OCI-LY7 (cell line): ENCODE measurements around the gene SLC19A1. TPM values are rescaled to one million over a fixed set of nuclear protein-coding genes. Genes with fewer than 3 reads are reported as not detected.
A peak's percentile ranks its signal among the peaks of the same experiment; 100 is the strongest.

Experiments used
- BruUV-seq: library from RNA; stranded (reverse); fragments of 400-500 nt; replicated peaks from 2 replicates; lab custom pipeline; 2021; lab: Mats Ljungman, UMichigan
- CTCF ChIA-PET: fragments of 300-600 bp; sonication (Branson Sonifier 250); formaldehyde crosslinking; loops from one replicate; lab custom pipeline; 2022; ENCODE audit warnings: antibody characterized with exemption; ENCODE audit not compliant: unreplicated experiment; lab: Charles Lee
- POLR2A ChIA-PET: fragments of 300-600 bp; sonication (Branson Sonifier 250); formaldehyde crosslinking; loops from one replicate; lab custom pipeline; 2022; ENCODE audit warnings: antibody characterized with exemption; lab: Charles Lee
- DNase-seq: peaks from one replicate; pipeline ENCODE4 v3.0.0-alpha.2; 2015; ENCODE audit warnings: low spot score
- H2AFZ ChIP-seq: fragments of 200-600 bp; sonication (generic), shearing (Covaris generic); 2 replicates; pipeline ENCODE4 v1.6.1; 2014; ENCODE audit warnings: mild to moderate bottlenecking, antibody characterized with exemption, low read length, moderate library complexity
- H3K27ac ChIP-seq: fragments of 200-600 bp; sonication (generic); 2 replicates; pipeline ENCODE4 v1.5.1; 2014; ENCODE audit warnings: mixed run types, low read depth, mild to moderate bottlenecking, moderate library complexity, low read length, inconsistent platforms; ENCODE audit not compliant: poor library complexity, severe bottlenecking
- H3K36me3 ChIP-seq: fragments of 200-600 bp; sonication (generic); 2 replicates; pipeline ENCODE4 v1.6.1; 2014; ENCODE audit warnings: mild to moderate bottlenecking, antibody characterized with exemption, low read length, moderate library complexity, mixed read lengths; ENCODE audit not compliant: insufficient read depth
- H3K4me1 ChIP-seq: fragments of 200-600 bp; sonication (generic); 2 replicates; pipeline ENCODE4 v1.5.1; 2014; ENCODE audit warnings: mild to moderate bottlenecking, low read length; ENCODE audit not compliant: insufficient read depth, poor library complexity, severe bottlenecking
- H3K4me2 ChIP-seq: fragments of 200-600 bp; sonication (generic); 2 replicates; pipeline ENCODE4 v1.6.1; 2014; ENCODE audit warnings: mild to moderate bottlenecking, low read length
- H3K4me3 ChIP-seq: fragments of 200-600 bp; sonication (generic); 2 replicates; pipeline ENCODE4 v1.5.1; 2014; ENCODE audit warnings: mild to moderate bottlenecking, low read depth, low read length; ENCODE audit not compliant: poor library complexity, severe bottlenecking
- H3K79me2 ChIP-seq: fragments of 200-600 bp; sonication (generic); 2 replicates; pipeline ENCODE4 v1.6.1; 2016; ENCODE audit warnings: low read depth, mild to moderate bottlenecking, low read length, moderate library complexity, mixed read lengths; ENCODE audit not compliant: insufficient read depth
- H3K9me2 ChIP-seq: fragments of 200-600 bp; sonication (generic); 2 replicates; pipeline ENCODE4 v1.6.1; 2016; ENCODE audit warnings: mild to moderate bottlenecking, low read length, mixed read lengths; ENCODE audit not compliant: insufficient read depth
- H3K9me3 ChIP-seq: fragments of 200-600 bp; sonication (generic); 2 replicates; pipeline ENCODE4 v1.6.1; 2014; ENCODE audit warnings: mild to moderate bottlenecking, mixed run types, low read length, mixed read lengths
- H4K20me1 ChIP-seq: fragments of 200-600 bp; sonication (generic); 2 replicates; pipeline ENCODE4 v1.6.1; 2014; ENCODE audit warnings: mild to moderate bottlenecking, antibody characterized with exemption, low read length, moderate library complexity, mixed read lengths; ENCODE audit not compliant: insufficient read depth
- EZH2phosphoT487 ChIP-seq: fragments of 200-600 bp; sonication (generic); IDR thresholded peaks from 2 replicates; pipeline ENCODE4 v1.6.1; 2018; ENCODE audit warnings: low read depth, borderline replicate concordance, mild to moderate bottlenecking, mixed run types, antibody characterized with exemption, low read length, moderate library complexity, mixed read lengths
- intact Hi-C: fragments of 100-400 bp; cut with micrococcal nuclease; formaldehyde crosslinking; loops from one replicate; pipeline ENCODE4 v1.10.0; 2022; ENCODE audit not compliant: unreplicated experiment
- total RNA-seq, 2 experiments: library from RNA; depleted of rRNA in 1 of 2; stranded (reverse); fragments of >200 nt in 1 of 2; shearing (Covaris generic) in 1 of 2; gene quantifications; 2 replicates each; pipeline ENCODE4 v1.2.3, GENCODE V29; 2014 to 2022
- TF ChIP-seq, protein P1 (sequence below): fragments of 200-600 bp; sonication (generic); conservative IDR thresholded peaks from 2 replicates; pipeline ENCODE4 v1.5.1; 2014; ENCODE audit warnings: mild to moderate bottlenecking, antibody characterized with exemption, low read length, moderate library complexity, mixed read lengths

SLC19A1 gene
- total RNA-seq, 2 experiments from 2014 or later = 17.9 to 41.2 TPM

- ChIA-PET CTCF (no interaction called here), POLR2A (no interaction called here)
- Histone ChIP-seq H3K36me3 (no peaks in the 10 kb centered on the region), H3K4me1 (no peaks in the 10 kb centered on the region), H3K4me2 (no peak overlapping the region), H3K27ac (no peak overlapping the region), H3K4me3 (no peak overlapping the region), H3K79me2 (peaks cover 6% of the 10 kb centered on the region; the same call in 1 of the 2 replicates), H3K9me2 (no peaks in the 10 kb centered on the region), H4K20me1 (no peaks in the 10 kb centered on the region), H3K9me3 (no peaks in the 10 kb centered on the region), H2AFZ (no peak overlapping the region)
- intact Hi-C loops = no loop called here
- TF ChIP-seq, protein P1, sequence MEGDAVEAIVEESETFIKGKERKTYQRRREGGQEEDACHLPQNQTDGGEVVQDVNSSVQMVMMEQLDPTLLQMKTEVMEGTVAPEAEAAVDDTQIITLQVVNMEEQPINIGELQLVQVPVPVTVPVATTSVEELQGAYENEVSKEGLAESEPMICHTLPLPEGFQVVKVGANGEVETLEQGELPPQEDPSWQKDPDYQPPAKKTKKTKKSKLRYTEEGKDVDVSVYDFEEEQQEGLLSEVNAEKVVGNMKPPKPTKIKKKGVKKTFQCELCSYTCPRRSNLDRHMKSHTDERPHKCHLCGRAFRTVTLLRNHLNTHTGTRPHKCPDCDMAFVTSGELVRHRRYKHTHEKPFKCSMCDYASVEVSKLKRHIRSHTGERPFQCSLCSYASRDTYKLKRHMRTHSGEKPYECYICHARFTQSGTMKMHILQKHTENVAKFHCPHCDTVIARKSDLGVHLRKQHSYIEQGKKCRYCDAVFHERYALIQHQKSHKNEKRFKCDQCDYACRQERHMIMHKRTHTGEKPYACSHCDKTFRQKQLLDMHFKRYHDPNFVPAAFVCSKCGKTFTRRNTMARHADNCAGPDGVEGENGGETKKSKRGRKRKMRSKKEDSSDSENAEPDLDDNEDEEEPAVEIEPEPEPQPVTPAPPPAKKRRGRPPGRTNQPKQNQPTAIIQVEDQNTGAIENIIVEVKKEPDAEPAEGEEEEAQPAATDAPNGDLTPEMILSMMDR = no peak
- TF ChIP-seq EZH2phosphoT487 = no peak
- no TSS peak for BruUV-seq
- DNase-seq = no peak
Measured at GRCh38 chr21:45543710-45544448, 1.6 kb upstream of the SLC19A1 start.

DNA sequence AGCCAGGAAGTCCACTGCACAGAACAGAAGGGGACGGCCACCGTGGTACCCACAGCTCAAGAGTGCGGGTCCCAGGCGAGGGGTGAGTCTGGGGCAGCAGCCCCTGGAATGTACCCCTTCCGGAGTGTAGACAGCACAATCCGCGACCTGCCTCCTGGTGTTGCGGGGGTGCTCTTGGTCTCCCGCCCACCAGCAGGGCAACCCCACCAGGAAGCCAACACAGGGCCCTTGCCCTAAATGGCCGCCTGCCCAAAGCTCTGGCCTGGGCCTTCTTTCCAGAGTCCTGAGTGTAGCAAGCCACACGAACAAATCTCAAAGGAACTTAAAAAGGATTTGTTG, 1.1 kb upstream of the SLC19A1 start:
- no peaks in the 10 kb centered on the region for H4K20me1 ChIP-seq
- intact Hi-C loops = no loop called here
- H3K27ac ChIP-seq = no peak overlapping the region
- DNase-seq = no peak
- TF ChIP-seq EZH2phosphoT487 = no peak
- TF ChIP-seq, protein P1 = no peak
- peaks cover 6% of the 10 kb centered on the region; the same call in 1 of the 2 replicates for H3K79me2 ChIP-seq
- H3K4me3 ChIP-seq = no peak overlapping the region
- H3K4me1 ChIP-seq = no peaks in the 10 kb centered on the region
- POLR2A ChIA-PET = no interaction called here
- no peak overlapping the region for H3K4me2 ChIP-seq
- CTCF ChIA-PET = no interaction called here
- no peak overlapping the region for H2AFZ ChIP-seq
- H3K9me2 ChIP-seq = no peaks in the 10 kb centered on the region
- H3K9me3 ChIP-seq = no peaks in the 10 kb centered on the region
- H3K36me3 ChIP-seq = no peaks in the 10 kb centered on the region
- BruUV-seq = no TSS peak

DNA sequence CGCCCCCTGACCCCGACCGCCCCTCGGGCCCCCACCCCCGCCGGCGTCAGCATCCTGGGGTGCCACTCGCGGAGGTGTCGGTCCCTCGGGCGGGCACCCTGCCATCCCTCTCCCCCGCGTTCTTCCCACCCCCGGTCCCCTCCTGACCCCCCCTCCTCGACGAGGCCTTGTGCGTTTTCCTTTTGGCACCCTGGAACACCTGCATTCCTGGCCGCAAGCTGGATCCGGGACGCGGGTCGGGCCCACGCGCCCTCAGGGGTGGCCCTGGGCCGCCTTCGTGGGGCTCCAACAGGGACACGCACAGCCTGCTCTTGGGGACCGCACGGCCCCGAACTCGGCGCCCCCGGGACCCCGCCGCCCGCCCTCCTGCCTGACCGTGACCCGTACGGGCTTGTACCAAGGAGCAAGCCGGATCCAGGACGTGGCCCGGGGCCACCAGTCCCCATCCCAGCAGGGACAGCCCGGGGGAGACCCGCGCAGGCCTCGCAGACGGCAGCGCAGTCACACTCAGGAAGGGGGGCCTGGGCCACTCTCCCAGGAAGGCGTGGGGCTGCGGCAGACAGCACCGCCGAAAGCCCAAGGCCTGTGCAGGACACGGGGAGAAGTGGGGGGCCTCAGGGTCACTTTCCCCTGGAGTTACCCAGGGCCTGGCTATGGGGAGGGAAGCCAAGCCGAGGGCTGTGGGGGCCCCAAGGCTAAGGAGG, 579 bp upstream of the SLC19A1 start:
- intact Hi-C loops = no loop called here
- peak overlapping the region; percentile 71 for H3K4me3 ChIP-seq
- H3K79me2 ChIP-seq = peaks cover 6% of the 10 kb centered on the region; the same call in 1 of the 2 replicates
- H3K9me2 ChIP-seq = no peaks in the 10 kb centered on the region
- H2AFZ ChIP-seq = no peak overlapping the region
- CTCF ChIA-PET = no interaction called here
- TF ChIP-seq, protein P1 = no peak
- TF ChIP-seq EZH2phosphoT487 = no peak
- POLR2A ChIA-PET = no interaction called here
- no peaks in the 10 kb centered on the region for H4K20me1 ChIP-seq
- no peak overlapping the region for H3K27ac ChIP-seq
- peak overlapping the region; percentile 95 for H3K4me2 ChIP-seq
- no peak for DNase-seq
- no TSS peak for BruUV-seq
- H3K4me1 ChIP-seq = no peaks in the 10 kb centered on the region
- H3K9me3 ChIP-seq = no peaks in the 10 kb centered on the region
- H3K36me3 ChIP-seq = no peaks in the 10 kb centered on the region
